HepG2 (cell line): ENCODE measurements around the gene MAGI1. TPM values are rescaled to one million over a fixed set of nuclear protein-coding genes. Genes with fewer than 3 reads are reported as not detected.

Experiments used
- ATF4 ChIP-seq, 2 experiments: fragments of 450-650 bp in 1 of 2; sonication (generic) in 1 of 2; formaldehyde crosslinking; IDR thresholded peaks; 2 replicates each; pipeline versions ENCODE4 v1.5.0 to v1.8.0; 2020 to 2022; ENCODE audit warnings: mild to moderate bottlenecking in 1 of 2, missing genetic modification reagents in 1 of 2
- DNMT3B ChIP-seq: conservative IDR thresholded peaks from 2 replicates; pipeline ENCODE4 v1.6.1; 2016; ENCODE audit warnings: missing biosample characterization, control low read depth
- HIVEP1 ChIP-seq: sonication (generic); formaldehyde crosslinking; IDR thresholded peaks from 2 replicates; pipeline ENCODE4 v1.4.0; 2020; ENCODE audit warnings: mild to moderate bottlenecking, missing genetic modification reagents
- HNF1A ChIP-seq, 2 experiments: sonication (generic) in 1 of 2; formaldehyde crosslinking in 1 of 2; IDR thresholded peaks; 2 replicates each; pipeline versions ENCODE4 v1.4.0 to v1.6.1; 2016 to 2020; ENCODE audit warnings: borderline replicate concordance in 1 of 2, low read depth in 1 of 2, mild to moderate bottlenecking in 1 of 2, missing genetic modification reagents in 1 of 2
- JUND ChIP-seq: sonication (generic); formaldehyde crosslinking; IDR thresholded peaks from 2 replicates; pipeline ENCODE4 v1.8.0; 2022; ENCODE audit warnings: mild to moderate bottlenecking, missing genetic modification reagents
- MXD4 ChIP-seq: IDR thresholded peaks from 2 replicates; pipeline ENCODE4 v1.6.1; 2016; ENCODE audit warnings: mild to moderate bottlenecking, missing biosample characterization, missing genetic modification reagents
- SAP130 ChIP-seq: IDR thresholded peaks from 2 replicates; pipeline ENCODE4 v1.6.1; 2016; ENCODE audit warnings: low read depth
- SMARCC2 ChIP-seq: fragments of 450-650 bp; IDR thresholded peaks from 2 replicates; pipeline ENCODE4 v1.6.1; 2017; ENCODE audit warnings: antibody characterized with exemption, mild to moderate bottlenecking
- SPEN ChIP-seq: sonication (generic); formaldehyde crosslinking; IDR thresholded peaks from 2 replicates; pipeline ENCODE4 v1.5.1; 2020; ENCODE audit warnings: low read depth, mild to moderate bottlenecking, missing genetic modification reagents
- TARDBP ChIP-seq: sonication (generic); formaldehyde crosslinking; IDR thresholded peaks from 2 replicates; pipeline ENCODE4 v1.8.0; 2022; ENCODE audit warnings: mild to moderate bottlenecking, missing genetic modification reagents
- TOPORS ChIP-seq: sonication (generic); formaldehyde crosslinking; IDR thresholded peaks from 2 replicates; pipeline ENCODE4 v1.8.0; 2023; ENCODE audit warnings: mild to moderate bottlenecking, missing genetic modification reagents
- ZBTB4 ChIP-seq: sonication (generic); formaldehyde crosslinking; IDR thresholded peaks from 2 replicates; pipeline ENCODE4 v1.4.0; 2020; ENCODE audit warnings: missing genetic modification reagents, mild to moderate bottlenecking, borderline replicate concordance
- ZNF264 ChIP-seq: sonication (generic); formaldehyde crosslinking; IDR thresholded peaks from 2 replicates; pipeline ENCODE4 v1.4.0; 2020; ENCODE audit warnings: missing genetic modification reagents
- ZNF687 ChIP-seq: sonication (generic); formaldehyde crosslinking; IDR thresholded peaks from 2 replicates; pipeline ENCODE4 v1.5.1; 2020; ENCODE audit warnings: mild to moderate bottlenecking, missing genetic modification reagents, moderate library complexity
- ZNF883 ChIP-seq: sonication (generic); formaldehyde crosslinking; IDR thresholded peaks from 2 replicates; pipeline ENCODE4 v1.5.1; 2020; ENCODE audit warnings: mild to moderate bottlenecking, missing genetic modification reagents; ENCODE audit errors: not compliant biosample characterization
- polyA plus RNA-seq, 8 experiments: library from polyadenylated mRNA; depleted of rRNA in 3 of 8; stranded (reverse) in 7 of 8; unstranded in 1 of 8; fragments of >200 nt; fragmentation: Illumina TruSeq in 4 of 8; extraction: Trizol in 4 of 8; gene quantifications; 2 replicates each; pipeline versions ENCODE4 v1.2.1 to v1.2.3, GENCODE V29; 2011 to 2016; ENCODE audit warnings: low read depth in 4 of 8, missing spikeins in 1 of 8, mixed read lengths in 1 of 8; ENCODE audit not compliant: insufficient read depth in 1 of 8
- total RNA-seq, 5 experiments: library from RNA; depleted of rRNA; stranded (reverse); fragments of >200 nt; fragmentation: Illumina TruSeq; extraction: Trizol; gene quantifications; 2 replicates each; pipeline ENCODE4 v1.2.3, GENCODE V29; 2016; ENCODE audit warnings: low read depth in 1 of 5

The MAGI1 gene
- total and polyA plus RNA-seq, 2 of the 13 experiments (the other 11 are each of a cell fraction or from before 2014, with no cell fraction given): 22.2 to 26.0 TPM

GRCh38 chr3:65953881-65954733 lies 84.6 kb downstream of the MAGI1 start (continued):
- TF ChIP-seq ZNF883 (CRISPR knock-in tag) (no peak), SPEN (CRISPR knock-in tag) (no peak), ZNF264 (no peak), SAP130 (CRISPR knock-in tag) (peak; percentile 66; the same call in 1 of the 2 replicates), ATF4 (CRISPR knock-in tag; IDR thresholded peaks at IDR 0.05) (no peak), ZBTB4 (CRISPR knock-in tag) (no peak), TARDBP (CRISPR knock-in tag) (no peak), SMARCC2 (no peak), TOPORS (CRISPR knock-in tag) (no peak), ZNF687 (CRISPR knock-in tag) (peak; percentile 76), MXD4 (CRISPR knock-in tag) (no peak), HIVEP1 (CRISPR knock-in tag) (no peak), JUND (no peak), DNMT3B (CRISPR knock-in tag) (no peak), HNF1A (IDR thresholded peaks at IDR 0.05; ENCODE audit: low read depth) (peak; percentile 79), HNF1A (CRISPR knock-in tag; IDR thresholded peaks at IDR 0.05; ENCODE audit: borderline replicate concordance) (peak; percentile 88; the same call in 1 of the 2 replicates)
